GM13977 (cell line): ENCODE results near the gene KLHL29.

ENCODE experiments used
- DNase-seq: peaks from one replicate; pipeline ENCODE4 v3.0.0; 2012; ENCODE audit warnings: low spot score
- in situ Hi-C: fragments of 300-500 bp; cut with MboI; formaldehyde crosslinking; loops from one replicate; pipeline ENCODE4 v1.12.0; 2022; ENCODE audit warnings: low sequenced_read_pairs, low pct_unique_long_range_greater_than_20kb, mixed read lengths, inconsistent platforms; ENCODE audit not compliant: unreplicated experiment
- TF ChIP-seq, protein P1 (sequence below): IDR thresholded peaks from 2 replicates; pipeline ENCODE4 v1.5.1; 2012; ENCODE audit warnings: mild to moderate bottlenecking, control low read depth; ENCODE audit not compliant: insufficient read depth; ENCODE audit errors: extremely low read depth, missing control alignments

Gene KLHL29

DNA sequence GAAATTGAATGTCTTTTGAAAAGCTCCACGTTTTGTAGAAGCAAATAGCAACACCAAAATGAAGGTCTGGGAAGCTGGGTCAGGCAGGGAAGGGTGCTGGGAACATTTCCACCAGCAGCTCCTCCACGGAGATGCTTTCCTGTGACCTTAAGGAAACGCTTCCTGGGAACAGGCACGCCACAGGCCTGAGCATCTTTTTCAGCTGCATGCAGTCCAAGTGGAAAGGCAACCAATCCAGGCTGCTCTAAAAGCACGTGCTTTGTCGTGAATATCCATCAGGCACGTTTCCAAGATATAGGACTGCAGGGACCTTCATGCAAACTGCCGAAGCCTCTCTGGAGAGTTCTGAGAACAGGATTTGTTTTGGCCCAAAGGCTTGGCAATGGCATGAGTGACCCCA is 109.3 kb downstream of the KLHL29 start:
- TF ChIP-seq, protein P1, sequence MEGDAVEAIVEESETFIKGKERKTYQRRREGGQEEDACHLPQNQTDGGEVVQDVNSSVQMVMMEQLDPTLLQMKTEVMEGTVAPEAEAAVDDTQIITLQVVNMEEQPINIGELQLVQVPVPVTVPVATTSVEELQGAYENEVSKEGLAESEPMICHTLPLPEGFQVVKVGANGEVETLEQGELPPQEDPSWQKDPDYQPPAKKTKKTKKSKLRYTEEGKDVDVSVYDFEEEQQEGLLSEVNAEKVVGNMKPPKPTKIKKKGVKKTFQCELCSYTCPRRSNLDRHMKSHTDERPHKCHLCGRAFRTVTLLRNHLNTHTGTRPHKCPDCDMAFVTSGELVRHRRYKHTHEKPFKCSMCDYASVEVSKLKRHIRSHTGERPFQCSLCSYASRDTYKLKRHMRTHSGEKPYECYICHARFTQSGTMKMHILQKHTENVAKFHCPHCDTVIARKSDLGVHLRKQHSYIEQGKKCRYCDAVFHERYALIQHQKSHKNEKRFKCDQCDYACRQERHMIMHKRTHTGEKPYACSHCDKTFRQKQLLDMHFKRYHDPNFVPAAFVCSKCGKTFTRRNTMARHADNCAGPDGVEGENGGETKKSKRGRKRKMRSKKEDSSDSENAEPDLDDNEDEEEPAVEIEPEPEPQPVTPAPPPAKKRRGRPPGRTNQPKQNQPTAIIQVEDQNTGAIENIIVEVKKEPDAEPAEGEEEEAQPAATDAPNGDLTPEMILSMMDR: no peak
- in situ Hi-C loops: no loop called here
- DNase-seq: no peak

DNA sequence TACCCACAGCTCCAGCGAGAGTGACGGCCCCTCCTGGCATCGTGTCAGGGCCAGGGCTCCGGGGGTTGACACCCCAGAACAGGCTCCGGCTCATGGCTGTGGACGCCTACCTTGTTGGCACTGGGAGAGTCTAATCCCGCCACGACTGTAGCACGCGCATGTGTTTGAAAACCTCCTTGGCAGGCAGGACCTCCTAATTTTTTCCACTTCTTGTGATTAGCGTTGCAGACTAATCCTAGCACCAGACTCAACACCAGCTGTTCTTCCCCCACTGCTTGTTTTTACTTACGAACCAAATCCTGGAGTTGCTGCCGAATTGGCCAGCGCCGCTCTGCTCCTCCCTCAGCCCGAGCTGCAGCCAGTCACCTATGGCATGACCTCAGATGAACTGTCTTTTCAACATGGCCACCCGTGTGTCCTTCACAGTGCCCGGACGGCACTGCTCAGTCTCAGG is 110.7 kb downstream of the KLHL29 start:
- TF ChIP-seq, protein P1: no peak
- DNase-seq: no peak
- in situ Hi-C loops: no loop called here

DNA sequence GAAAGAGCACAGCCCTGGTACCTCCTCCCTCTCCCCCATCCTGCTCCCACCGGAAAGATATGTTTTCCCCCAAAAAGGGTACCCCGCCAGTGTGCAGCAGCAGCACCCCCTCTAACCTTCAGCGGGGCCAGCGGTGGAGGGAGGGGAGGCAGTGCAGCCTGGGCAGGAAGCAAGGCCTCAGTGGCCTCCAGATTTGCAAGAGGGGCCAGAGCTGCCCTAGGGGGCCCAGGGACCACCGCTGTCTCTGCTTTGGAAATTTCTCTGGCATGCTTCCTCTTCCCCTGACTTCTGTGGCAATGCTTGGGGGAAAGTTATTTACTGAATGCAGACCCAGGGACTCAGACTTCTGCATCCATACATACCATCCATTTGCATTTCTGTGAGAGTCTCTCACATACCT is 111.5 kb downstream of the KLHL29 start:
- in situ Hi-C loops: no loop called here
- DNase-seq: no peak
- TF ChIP-seq, protein P1: no peak

DNA sequence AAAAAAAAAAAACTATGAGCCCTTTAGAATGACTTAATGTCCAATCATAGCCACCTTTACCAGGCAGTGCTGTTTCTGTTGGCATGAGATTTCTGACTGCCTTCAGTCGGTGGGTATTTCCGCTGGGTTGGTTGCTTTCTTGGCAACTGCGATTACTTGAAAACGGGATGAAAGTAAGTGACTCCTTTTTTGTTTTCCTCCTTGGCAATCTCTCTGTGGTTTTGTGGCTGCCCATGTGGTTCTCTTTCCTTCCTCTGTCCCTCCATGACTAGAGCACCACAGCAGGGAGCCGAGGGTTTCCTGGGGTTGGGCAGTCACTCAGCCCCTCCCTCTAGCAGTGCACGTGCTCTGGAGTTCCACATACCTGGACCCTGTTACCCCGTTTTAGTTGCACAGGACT is 112.1 kb downstream of the KLHL29 start:
- TF ChIP-seq, protein P1: no peak
- in situ Hi-C loops: no loop called here
- no peak for DNase-seq

DNA sequence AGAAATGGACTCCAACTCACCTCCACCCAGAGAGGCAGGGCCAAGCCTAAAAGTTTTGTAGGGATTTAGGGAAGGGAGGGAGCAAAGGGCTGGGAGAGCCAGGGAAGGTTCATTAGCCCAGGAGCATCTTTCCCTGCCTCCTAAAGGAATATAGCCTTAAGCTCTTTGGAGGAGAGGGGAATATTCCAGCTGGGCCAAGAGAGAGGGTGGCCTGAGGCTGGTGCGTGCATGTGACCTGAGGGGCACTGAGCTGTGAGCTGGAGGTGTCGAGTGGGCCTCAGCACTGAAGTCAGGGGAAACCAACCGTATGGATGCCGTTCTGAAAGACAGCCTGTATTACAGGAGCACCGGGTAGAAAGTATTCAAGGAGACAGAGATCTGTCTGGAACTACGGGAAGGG is 112.6 kb downstream of the KLHL29 start:
- DNase-seq: no peak
- in situ Hi-C loops: no loop called here
- TF ChIP-seq, protein P1: no peak

DNA sequence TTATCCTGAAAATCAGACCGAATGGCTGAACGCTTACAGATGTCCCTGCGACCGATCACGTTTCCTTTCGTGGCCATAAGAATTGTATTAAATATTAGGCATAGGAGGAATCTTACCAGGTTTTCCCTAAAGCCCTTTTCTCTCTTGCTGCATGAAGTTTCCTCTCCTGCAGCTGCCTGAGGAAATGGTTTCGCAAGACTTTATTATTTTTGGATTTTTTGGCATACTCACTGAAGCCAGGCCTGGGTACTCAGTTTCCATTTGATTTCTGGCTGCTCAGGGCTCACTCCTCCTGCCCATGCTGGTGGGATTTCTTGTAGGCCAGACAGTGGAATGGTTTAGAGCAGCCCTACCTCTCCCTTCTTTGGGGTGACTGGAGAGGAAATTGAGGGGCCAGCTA is 114.0 kb downstream of the KLHL29 start:
- no peak for DNase-seq
- in situ Hi-C loops: no loop called here
- TF ChIP-seq, protein P1: no peak

DNA sequence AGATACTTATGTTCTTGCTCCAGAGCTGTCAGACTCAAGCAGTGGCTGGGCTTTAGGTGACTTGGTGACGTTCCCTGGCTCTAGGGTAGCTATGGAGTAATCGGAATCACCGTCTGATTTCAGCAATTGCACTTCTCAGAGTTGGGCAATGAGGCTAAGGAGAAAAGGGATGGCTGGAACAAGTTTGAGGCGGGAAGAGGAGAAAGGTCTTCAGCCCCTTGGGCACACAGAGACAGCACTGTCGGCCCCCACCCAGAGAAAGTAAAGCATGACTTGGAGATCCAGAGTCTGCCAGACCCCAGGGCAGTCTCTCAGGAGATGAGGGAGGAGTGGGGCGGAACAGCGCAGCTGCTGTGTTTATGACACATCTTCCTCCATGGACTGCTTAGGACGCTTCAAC is 114.5 kb downstream of the KLHL29 start:
- in situ Hi-C loops: no loop called here
- no peak for DNase-seq
- TF ChIP-seq, protein P1: no peak
